Measurements from ENCODE around the gene PLEKHB1. TPM values are rescaled to one million over a fixed set of nuclear protein-coding genes. Genes with fewer than 3 reads are reported as not detected.

PLEKHB1 gene
- polyA plus RNA-seq, 1 donor (not counting 4 experiments of a cell fraction or from before 2014, with no cell fraction given), result not detected

DNA sequence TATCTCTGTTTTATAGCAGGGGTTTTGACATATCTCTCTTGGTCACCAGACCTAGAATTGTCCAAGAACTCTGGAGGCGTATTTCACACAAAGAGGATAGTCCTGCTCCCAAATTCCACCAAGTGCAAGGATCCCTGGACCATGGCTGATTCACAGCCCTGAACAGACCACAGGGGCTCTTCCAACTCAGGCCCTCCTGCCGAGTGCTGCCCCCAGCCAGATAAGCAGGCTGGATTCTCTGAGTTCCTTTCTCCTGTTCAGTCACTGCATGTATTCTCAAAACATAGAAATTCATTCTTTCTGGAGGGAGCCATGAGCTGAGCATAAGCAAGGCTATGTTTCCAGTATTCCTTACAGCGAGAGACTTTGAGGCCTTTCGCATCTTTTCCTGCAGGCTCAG, 13.4 kb upstream of the PLEKHB1 start:
- FAIRE-seq (no peak), DNase-seq (ENCODE audit: low read depth, low spot score) (no peak)
- Histone ChIP-seq H3K27me3 (ENCODE audit: control insufficient read depth, extremely low read depth, insufficient read depth, low read length) (no peaks in the 10 kb centered on the region), H3K27ac (ENCODE audit: control insufficient read depth, insufficient read depth, low read length) (no peak overlapping the region), H3K9me1 (ENCODE audit: control insufficient read depth, extremely low read depth, insufficient read depth, low read length) (no peaks in the 10 kb centered on the region), H4K20me1 (ENCODE audit: control insufficient read depth, extremely low read depth, insufficient read depth, low read length) (no peaks in the 10 kb centered on the region), H2AFZ (ENCODE audit: control insufficient read depth, low read length) (no peak overlapping the region), H3K79me2 (ENCODE audit: control insufficient read depth, insufficient read depth, low read length) (no peaks in the 10 kb centered on the region), H3K4me1 (ENCODE audit: control insufficient read depth, extremely low read depth, insufficient read depth, low read length) (no peaks in the 10 kb centered on the region), H3K9ac (ENCODE audit: control insufficient read depth, extremely low read depth, insufficient read depth, low read length) (no peak overlapping the region), H3K9me3 (ENCODE audit: control insufficient read depth, low read depth, low read length) (no peaks in the 10 kb centered on the region), H3K36me3 (ENCODE audit: control insufficient read depth in 2 of 2, extremely low read depth in 1 of 2, insufficient read depth in 2 of 2, low read length in 2 of 2) (no peaks in the 10 kb centered on the region), H3K4me2 (ENCODE audit: control insufficient read depth, extremely low read depth, insufficient read depth, low read depth, low read length) (no peak overlapping the region), H3K4me3 (ENCODE audit: control insufficient read depth in 2 of 3, extremely low read depth in 1 of 3, insufficient read depth in 2 of 3, low read depth in 1 of 3, low read length in 3 of 3) (no peak overlapping the region)
- dilution Hi-C loops (cut with MboI; ENCODE audit: extremely low pct_ligation_motif_present, low sequenced_read_pairs), result no loop called here
- TF ChIP-seq, protein P1, sequence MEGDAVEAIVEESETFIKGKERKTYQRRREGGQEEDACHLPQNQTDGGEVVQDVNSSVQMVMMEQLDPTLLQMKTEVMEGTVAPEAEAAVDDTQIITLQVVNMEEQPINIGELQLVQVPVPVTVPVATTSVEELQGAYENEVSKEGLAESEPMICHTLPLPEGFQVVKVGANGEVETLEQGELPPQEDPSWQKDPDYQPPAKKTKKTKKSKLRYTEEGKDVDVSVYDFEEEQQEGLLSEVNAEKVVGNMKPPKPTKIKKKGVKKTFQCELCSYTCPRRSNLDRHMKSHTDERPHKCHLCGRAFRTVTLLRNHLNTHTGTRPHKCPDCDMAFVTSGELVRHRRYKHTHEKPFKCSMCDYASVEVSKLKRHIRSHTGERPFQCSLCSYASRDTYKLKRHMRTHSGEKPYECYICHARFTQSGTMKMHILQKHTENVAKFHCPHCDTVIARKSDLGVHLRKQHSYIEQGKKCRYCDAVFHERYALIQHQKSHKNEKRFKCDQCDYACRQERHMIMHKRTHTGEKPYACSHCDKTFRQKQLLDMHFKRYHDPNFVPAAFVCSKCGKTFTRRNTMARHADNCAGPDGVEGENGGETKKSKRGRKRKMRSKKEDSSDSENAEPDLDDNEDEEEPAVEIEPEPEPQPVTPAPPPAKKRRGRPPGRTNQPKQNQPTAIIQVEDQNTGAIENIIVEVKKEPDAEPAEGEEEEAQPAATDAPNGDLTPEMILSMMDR (optimal IDR thresholded peaks at IDR 0.05 in 1 of 3, IDR thresholded peaks at IDR 0.05 in 1 of 3, conservative IDR thresholded peaks at IDR 0.05 in 1 of 3; ENCODE audit: extremely low read depth in 1 of 3, insufficient read depth in 2 of 3, low read length in 3 of 3), result no peak
- no peak for TF ChIP-seq EZH2 (IDR thresholded peaks at IDR 0.05; ENCODE audit: low read length)

GRCh38 chr11:73633999-73634398, 12.4 kb upstream of the PLEKHB1 start:
- DNase-seq (ENCODE audit: low read depth, low spot score) (no peak), FAIRE-seq (no peak)
- no peak overlapping the region for H2AFZ ChIP-seq (ENCODE audit: control insufficient read depth, low read length)
- TF ChIP-seq, protein P1 (optimal IDR thresholded peaks at IDR 0.05 in 1 of 3, IDR thresholded peaks at IDR 0.05 in 1 of 3, conservative IDR thresholded peaks at IDR 0.05 in 1 of 3; ENCODE audit: extremely low read depth in 1 of 3, insufficient read depth in 2 of 3, low read length in 3 of 3), result no peak
- no peak for TF ChIP-seq EZH2 (IDR thresholded peaks at IDR 0.05; ENCODE audit: low read length)
- no peak overlapping the region for H3K27ac ChIP-seq (ENCODE audit: control insufficient read depth, insufficient read depth, low read length)
- H3K79me2 ChIP-seq (ENCODE audit: control insufficient read depth, insufficient read depth, low read length), result no peaks in the 10 kb centered on the region
- H3K4me2 ChIP-seq (ENCODE audit: control insufficient read depth, extremely low read depth, insufficient read depth, low read depth, low read length), result no peak overlapping the region
- dilution Hi-C loops (cut with MboI; ENCODE audit: extremely low pct_ligation_motif_present, low sequenced_read_pairs), result no loop called here
- H3K9me1 ChIP-seq (ENCODE audit: control insufficient read depth, extremely low read depth, insufficient read depth, low read length), result no peaks in the 10 kb centered on the region
- no peaks in the 10 kb centered on the region for H3K9me3 ChIP-seq (ENCODE audit: control insufficient read depth, low read depth, low read length)
- no peaks in the 10 kb centered on the region for H3K4me1 ChIP-seq (ENCODE audit: control insufficient read depth, extremely low read depth, insufficient read depth, low read length)
- H3K4me3 ChIP-seq (ENCODE audit: control insufficient read depth in 2 of 3, extremely low read depth in 1 of 3, insufficient read depth in 2 of 3, low read depth in 1 of 3, low read length in 3 of 3), result no peak overlapping the region
- H3K9ac ChIP-seq (ENCODE audit: control insufficient read depth, extremely low read depth, insufficient read depth, low read length), result no peak overlapping the region
- H3K27me3 ChIP-seq (ENCODE audit: control insufficient read depth, extremely low read depth, insufficient read depth, low read length), result no peaks in the 10 kb centered on the region
- H4K20me1 ChIP-seq (ENCODE audit: control insufficient read depth, extremely low read depth, insufficient read depth, low read length), result no peaks in the 10 kb centered on the region
- no peaks in the 10 kb centered on the region for H3K36me3 ChIP-seq (ENCODE audit: control insufficient read depth in 2 of 2, extremely low read depth in 1 of 2, insufficient read depth in 2 of 2, low read length in 2 of 2)

All from keratinocyte (primary cell).